Measurements from ENCODE around the gene DENND1A.
A peak's percentile ranks its signal among the peaks of the same experiment; 100 is the strongest.

The DENND1A gene

DNA sequence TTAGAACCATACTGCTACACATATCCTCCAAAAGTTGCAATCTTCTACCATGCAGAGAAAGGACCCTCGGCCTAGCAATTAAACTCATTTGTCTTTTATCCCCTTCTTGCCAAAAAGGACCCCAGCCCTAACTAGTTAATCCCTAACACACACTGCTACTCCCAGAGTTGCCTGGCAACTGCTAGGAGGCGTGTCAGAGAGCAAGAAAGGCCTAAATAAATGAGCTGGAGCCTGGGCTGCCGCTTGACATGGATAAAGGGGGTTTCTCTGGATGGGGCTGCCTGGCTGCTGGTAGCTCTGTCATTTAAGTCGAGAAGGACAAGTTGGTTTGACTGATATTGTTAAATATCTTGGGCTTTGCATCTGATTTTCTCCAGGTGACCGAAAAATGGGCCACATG is 379.1 kb downstream of the DENND1A start:
- Histone ChIP-seq H3K27ac (no peak overlapping the region), H3K4me3 (no peak overlapping the region)
- TF ChIP-seq, protein P1, sequence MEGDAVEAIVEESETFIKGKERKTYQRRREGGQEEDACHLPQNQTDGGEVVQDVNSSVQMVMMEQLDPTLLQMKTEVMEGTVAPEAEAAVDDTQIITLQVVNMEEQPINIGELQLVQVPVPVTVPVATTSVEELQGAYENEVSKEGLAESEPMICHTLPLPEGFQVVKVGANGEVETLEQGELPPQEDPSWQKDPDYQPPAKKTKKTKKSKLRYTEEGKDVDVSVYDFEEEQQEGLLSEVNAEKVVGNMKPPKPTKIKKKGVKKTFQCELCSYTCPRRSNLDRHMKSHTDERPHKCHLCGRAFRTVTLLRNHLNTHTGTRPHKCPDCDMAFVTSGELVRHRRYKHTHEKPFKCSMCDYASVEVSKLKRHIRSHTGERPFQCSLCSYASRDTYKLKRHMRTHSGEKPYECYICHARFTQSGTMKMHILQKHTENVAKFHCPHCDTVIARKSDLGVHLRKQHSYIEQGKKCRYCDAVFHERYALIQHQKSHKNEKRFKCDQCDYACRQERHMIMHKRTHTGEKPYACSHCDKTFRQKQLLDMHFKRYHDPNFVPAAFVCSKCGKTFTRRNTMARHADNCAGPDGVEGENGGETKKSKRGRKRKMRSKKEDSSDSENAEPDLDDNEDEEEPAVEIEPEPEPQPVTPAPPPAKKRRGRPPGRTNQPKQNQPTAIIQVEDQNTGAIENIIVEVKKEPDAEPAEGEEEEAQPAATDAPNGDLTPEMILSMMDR (IDR thresholded peaks at IDR 0.05), result no peak
- no peak for DNase-seq (ENCODE audit: low spot score)

DNA sequence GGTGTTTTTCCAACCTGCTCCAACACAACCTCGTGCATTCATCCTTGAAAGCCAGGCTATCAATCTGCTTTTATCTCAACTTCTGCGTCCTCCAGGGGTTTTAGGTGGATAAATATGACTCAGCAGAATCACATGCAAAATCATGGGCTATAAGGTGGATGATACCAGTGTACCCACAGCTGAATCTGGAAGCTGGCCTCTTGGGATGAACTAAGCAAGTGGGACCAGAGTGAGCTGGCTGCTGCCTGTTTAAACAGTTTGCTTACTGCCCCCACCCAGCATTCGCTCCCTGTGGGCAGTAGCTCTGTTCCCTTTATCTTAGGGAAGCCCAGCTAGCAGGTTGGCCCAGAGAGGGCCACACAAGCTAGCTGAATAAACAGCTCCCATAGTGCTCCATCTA is 379.9 kb downstream of the DENND1A start:
- no peak for DNase-seq (ENCODE audit: low spot score)
- Histone ChIP-seq H3K4me3 (no peak overlapping the region), H3K27ac (no peak overlapping the region)
- TF ChIP-seq, protein P1 (IDR thresholded peaks at IDR 0.05), result no peak

DNA sequence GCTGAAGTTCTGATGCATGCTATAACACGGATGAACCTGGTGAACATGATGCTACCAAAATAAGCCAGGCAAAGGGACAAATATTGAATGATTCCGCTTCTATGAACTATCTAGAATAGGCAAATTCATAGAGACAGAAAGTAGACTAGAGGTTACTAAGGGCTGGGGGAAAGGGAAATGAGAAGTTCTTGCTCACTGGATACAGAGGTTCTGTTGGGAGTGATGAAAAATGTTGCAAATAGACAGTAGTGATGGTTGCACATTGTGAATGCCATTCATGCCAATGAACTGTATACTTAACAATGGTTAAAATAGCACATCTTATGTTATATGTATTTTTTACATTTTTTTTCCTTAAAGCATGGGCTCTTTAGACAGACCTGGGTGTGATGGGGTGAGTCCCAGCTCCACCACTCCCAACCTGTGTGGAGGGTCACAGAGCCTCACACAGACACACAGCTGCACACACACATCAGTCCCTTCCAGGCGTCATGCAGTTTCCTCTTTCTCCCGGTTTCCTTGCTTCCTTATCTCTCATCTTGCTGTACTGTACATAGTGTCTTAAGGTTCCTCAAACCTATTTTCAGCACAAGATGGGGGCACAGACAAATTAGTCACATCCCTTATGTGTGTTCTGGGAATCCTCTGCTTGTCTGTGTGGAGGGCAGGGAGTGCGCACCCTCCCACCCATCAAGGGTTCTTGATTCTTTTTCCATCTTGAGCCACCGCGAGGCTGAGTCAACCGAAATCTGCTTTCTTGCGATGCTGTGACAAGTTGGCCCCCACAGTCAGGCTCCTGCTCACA is 381.0 kb downstream of the DENND1A start:
- Histone ChIP-seq H3K27ac (no peak overlapping the region), H3K4me3 (no peak overlapping the region)
- TF ChIP-seq, protein P1 (IDR thresholded peaks at IDR 0.05), result no peak
- DNase-seq (ENCODE audit: low spot score), result no peak

DNA sequence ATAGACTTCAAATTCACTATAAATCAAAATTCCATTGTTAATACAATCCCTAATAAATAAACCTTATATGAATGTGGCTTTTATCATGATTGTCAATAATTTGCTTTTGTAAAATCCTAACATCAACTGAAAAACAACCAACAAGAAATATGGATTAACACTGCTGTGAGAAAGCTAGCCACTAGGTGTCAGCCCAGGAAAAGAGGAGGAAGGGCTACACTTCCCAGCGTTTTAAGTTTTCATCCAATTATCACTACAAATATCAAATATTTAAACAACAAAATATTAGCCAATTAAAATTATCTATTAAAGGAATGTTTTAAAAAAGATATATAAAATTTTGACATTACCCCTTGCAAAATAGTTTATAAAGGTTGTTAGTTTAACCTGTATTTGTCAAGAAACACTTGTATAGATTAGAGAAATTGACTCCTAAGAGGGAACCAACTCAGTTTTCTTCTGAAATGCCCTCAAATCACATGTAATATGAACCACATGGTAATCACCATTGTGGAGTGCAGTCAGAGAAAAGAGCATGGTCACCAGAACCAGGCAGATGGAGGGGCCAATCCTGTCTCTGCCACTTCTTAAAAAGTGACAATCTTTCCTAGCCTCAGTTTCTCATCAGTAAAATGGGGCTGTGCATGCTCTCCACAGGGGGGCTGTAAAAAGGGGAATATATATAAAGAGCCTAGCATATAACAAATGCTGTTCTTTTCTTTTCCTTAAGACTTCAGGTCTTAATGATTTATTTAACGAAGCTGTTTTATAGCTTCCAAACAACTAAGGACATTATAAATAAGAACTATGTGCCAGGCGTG is 385.7 kb downstream of the DENND1A start:
- DNase-seq (ENCODE audit: low spot score), result no peak
- Histone ChIP-seq H3K4me3 (no peak overlapping the region), H3K27ac (no peak overlapping the region)
- TF ChIP-seq, protein P1 (IDR thresholded peaks at IDR 0.05), result peak; percentile 60

DNA sequence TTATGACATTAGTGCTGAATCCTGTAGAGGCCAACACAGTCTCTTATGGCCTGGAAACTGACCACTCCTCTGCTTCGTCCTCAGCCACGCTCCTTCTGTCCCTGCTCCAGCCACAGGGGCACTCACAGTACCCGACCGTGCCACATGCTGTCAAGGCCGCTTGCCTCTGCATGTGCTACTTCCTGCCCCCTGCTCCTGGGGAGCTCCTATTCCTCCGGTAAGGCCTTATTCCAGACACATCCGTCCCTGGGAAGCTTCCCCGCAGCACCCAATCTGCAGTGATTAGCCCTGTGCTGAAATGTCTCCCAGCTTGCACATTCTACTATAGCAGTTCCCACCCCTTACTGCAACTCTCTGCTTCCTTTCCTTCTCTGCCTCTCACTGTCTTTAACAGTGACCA is 386.4 kb downstream of the DENND1A start:
- TF ChIP-seq, protein P1 (IDR thresholded peaks at IDR 0.05), result no peak
- Histone ChIP-seq H3K27ac (no peak overlapping the region), H3K4me3 (no peak overlapping the region)
- no peak for DNase-seq (ENCODE audit: low spot score)

DNA sequence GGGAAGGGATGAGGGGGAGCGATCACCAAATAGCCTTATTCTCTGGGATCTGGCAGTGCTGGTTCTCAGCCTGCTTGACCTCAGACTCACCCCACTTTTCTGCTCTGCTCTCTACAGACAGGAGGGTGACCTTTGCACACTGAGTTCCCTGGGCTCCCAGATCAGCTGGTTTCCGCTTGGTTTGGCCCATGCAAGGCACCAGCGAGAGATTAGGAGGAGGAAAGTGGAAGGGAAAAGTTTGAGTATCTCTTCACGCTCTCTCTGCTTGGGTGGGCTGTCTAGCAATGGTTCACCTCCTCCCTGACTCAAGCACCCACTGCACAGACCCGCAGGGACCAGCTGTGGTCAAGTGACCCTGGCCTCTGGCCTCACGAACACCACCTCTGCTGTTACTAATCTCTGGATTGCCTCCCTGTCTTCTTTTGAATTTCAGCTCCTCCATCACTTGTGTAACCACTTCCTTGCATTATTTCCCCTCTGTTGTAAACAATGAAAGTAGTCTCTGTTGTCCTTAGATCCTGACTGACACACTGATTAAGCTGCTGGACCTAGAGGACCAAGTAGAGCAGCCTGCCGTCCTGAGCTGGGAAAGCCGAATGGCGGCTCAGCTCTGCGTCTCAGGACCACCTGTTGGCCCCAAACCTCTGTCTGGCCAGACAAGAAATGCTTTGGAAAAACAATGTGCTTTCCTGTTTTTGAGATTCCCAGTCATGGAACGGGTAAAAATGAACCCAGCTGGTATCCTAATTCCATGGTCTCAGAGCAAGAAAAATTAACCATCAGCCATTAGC is 387.3 kb downstream of the DENND1A start:
- DNase-seq (ENCODE audit: low spot score), result no peak
- TF ChIP-seq, protein P1 (IDR thresholded peaks at IDR 0.05), result no peak
- no peak overlapping the region for H3K4me3 ChIP-seq

More for the DNA sequence above, 387.3 kb downstream of the DENND1A start:
- no peak overlapping the region for H3K27ac ChIP-seq

Measured in coronary artery (tissue), 2 donors.